ENCODE measurements around the gene FOXL2. TPM values are rescaled to one million over a fixed set of nuclear protein-coding genes. Genes with fewer than 3 reads are reported as not detected.

The FOXL2 gene
- total and polyA plus RNA-seq, 11 donors, result not detected

DNA sequence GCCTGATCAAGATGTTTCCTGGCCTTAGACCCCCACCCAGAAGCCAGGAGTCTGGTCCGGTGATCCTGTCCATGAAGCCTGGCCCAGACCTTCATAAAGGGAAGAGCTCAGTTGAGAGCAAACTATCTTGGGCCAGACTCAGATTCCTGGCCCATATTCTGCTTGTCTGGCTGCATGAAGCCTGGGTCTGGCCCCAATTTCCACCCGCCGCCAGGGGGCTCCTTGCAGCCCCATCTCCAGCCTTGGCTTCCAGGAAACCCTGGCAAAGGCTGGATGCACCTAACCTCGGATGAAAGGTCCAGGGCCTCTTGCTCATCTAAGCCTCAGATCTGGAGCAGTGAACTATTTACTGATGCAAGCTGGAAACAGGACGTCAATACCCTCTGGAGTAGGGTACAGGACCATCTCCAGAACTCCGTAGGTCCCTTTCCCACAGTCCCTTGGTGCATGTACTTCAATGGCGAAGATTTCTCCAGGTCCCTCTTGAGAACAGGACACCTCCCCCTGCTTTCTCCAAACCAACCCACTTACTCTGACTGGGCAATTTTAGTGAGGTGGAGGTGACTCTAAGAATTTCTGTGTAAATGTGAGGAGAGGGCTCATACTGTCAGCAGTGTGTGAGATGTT, 5.6 kb downstream of the FOXL2 start:
- Histone ChIP-seq H3K9me3 (no peaks in the 10 kb centered on the region), H3K4me1 (peaks cover 11 to 61% (median 50%) of the 10 kb centered on the region in 12 donors), H3K36me3 (no peaks in the 10 kb centered on the region), H3K27me3 (peaks cover 94 to 100% (median 98%) of the 10 kb centered on the region in 9 donors), H3K27ac (no peak overlapping the region), H3K4me3 (peak overlapping the region in 1 of 12 donors; percentile 5)
- intact Hi-C loops (cut with DNase I), result no loop called here
- DNase-seq (no peak), ATAC-seq (no peak)
- TF ChIP-seq CTCF (IDR thresholded peaks at IDR 0.05) (peak in 8 of 12 donors; percentile 16 to 42 (median 27)), POLR2A (IDR thresholded peaks at IDR 0.05) (no peak)
- 49 to 78% (median 66%) methylated on average over 4 to 7 of the region's 7 CpGs for WGBS, 4 donors

GRCh38 chr3:138940446-138940845, 6.5 kb downstream of the FOXL2 start:
- WGBS, 4 donors, result 55 to 66% (median 63%) methylated on average over 6 of the region's 6 CpGs
- no peak overlapping the region for H3K27ac ChIP-seq
- TF ChIP-seq CTCF (IDR thresholded peaks at IDR 0.05) (no peak), POLR2A (IDR thresholded peaks at IDR 0.05) (no peak)
- H3K27me3 ChIP-seq, result peaks cover 88 to 100% (median 97%) of the 10 kb centered on the region in 9 donors
- H3K4me3 ChIP-seq, result peak overlapping the region in 1 of 12 donors; percentile 5
- DNase-seq (no peak), ATAC-seq (no peak)
- no peaks in the 10 kb centered on the region for H3K36me3 ChIP-seq
- no peaks in the 10 kb centered on the region for H3K9me3 ChIP-seq
- peaks cover 7 to 60% (median 52%) of the 10 kb centered on the region in 12 donors for H3K4me1 ChIP-seq
- intact Hi-C loops (cut with DNase I), result no loop called here

DNA sequence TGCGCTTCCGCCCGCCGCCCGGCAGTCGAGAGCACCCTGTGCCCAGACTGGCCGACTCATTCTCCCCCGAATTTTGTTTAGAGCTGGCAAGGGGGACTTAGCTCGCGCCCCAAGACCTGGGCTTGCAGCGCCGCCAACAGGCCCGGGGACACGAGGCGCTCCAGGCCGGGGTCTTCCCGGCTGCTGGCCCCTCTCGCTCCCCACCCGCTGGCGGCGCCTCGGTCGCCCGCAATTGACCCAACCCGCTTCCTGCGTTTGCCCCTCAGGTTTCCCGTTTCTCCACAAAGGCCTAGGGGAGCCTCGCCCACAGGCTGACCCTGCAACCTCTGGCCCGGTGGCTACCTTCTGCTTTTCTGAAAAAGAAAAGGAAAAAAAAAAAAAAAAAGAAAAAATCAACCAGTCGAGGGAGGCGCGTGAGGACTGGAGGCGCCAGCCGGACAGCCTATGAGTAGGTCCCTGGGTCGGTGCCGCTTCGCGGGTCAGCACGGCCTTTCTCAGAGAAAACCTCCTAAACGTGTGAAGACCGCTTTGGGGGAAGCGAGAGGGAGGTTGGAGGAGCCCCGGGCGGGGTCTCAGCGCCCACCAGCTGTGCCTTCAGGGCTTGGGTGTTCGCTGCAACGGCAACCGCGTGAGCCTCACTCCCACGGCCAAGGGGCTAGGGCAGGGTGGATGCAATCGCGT, 7.2 kb downstream of the FOXL2 start:
- Histone ChIP-seq H3K9me3 (no peaks in the 10 kb centered on the region), H3K4me1 (peaks cover 0 to 52% (median 44%) of the 10 kb centered on the region in 12 donors), H3K27me3 (peaks cover 80 to 95% (median 90%) of the 10 kb centered on the region in 9 donors), H3K27ac (no peak overlapping the region), H3K36me3 (no peaks in the 10 kb centered on the region), H3K4me3 (peak overlapping the region in 2 of 12 donors; percentile 0 to 12)
- DNase-seq, result no peak
- 3 to 6% (median 6%) methylated on average over 46 to 52 of the region's 52 CpGs for WGBS, 4 donors
- no peak for TF ChIP-seq POLR2A (IDR thresholded peaks at IDR 0.05)
- no peak for TF ChIP-seq CTCF (IDR thresholded peaks at IDR 0.05)
- no peak for ATAC-seq
- intact Hi-C loops (cut with DNase I), result loop anchor here in 6 of 10 donors (2.0 to 5.0 kb wide), 3 partner anchors 388 to 393 kb away; no protein-coding TSS in a partner anchor

GRCh38 chr3:138938877-138939560, 7.9 kb downstream of the FOXL2 start:
- TF ChIP-seq POLR2A (IDR thresholded peaks at IDR 0.05) (no peak), CTCF (IDR thresholded peaks at IDR 0.05) (no peak)
- H3K36me3 ChIP-seq, result no peaks in the 10 kb centered on the region
- DNase-seq, result no peak
- ATAC-seq, result no peak
- no peaks in the 10 kb centered on the region for H3K9me3 ChIP-seq
- 4 to 8% (median 6%) methylated on average over 29 to 32 of the region's 32 CpGs for WGBS, 4 donors
- H3K27me3 ChIP-seq, result peaks cover 74 to 95% (median 83%) of the 10 kb centered on the region in 9 donors
- intact Hi-C loops (cut with DNase I), result loop anchor here in 6 of 10 donors (2.0 to 5.0 kb wide), 3 partner anchors 388 to 393 kb away; no protein-coding TSS in a partner anchor
- no peak overlapping the region for H3K27ac ChIP-seq
- peaks cover 0 to 46% (median 38%) of the 10 kb centered on the region in 12 donors for H3K4me1 ChIP-seq
- no peak overlapping the region for H3K4me3 ChIP-seq

All from heart left ventricle (tissue), 16 donors.